Measurements from ENCODE around the gene DUS4L. TPM values are rescaled to one million over a fixed set of nuclear protein-coding genes. Genes with fewer than 3 reads are reported as not detected.

Gene DUS4L
- total RNA-seq, 2 experiments from 2014 or later = 17.4 to 17.9 TPM

- intact Hi-C loops (cut with micrococcal nuclease) = loop anchor here (10.0 kb wide), 1 partner anchor 142 kb away; no protein-coding TSS in a partner anchor
- CTCF ChIA-PET = interaction anchor here (0.9 kb wide), 1 partner anchor 79 kb away, joined by 3 read pairs; no protein-coding TSS in a partner anchor
- H3K4me1 Mint-ChIP-seq (ENCODE audit: low read depth) = peaks cover 19% of the 10 kb centered on the region
- POLR2A ChIA-PET = interaction anchor here (0.6 to 1.8 kb wide), 2 partner anchors 19 to 162 kb away, joined by 3 to 9 read pairs; partner anchors contain the start of genes COG5 and DUS4L
- no peaks in the 10 kb centered on the region for H3K27me3 Mint-ChIP-seq
- H3K4me3 Mint-ChIP-seq = no peak overlapping the region
- peaks cover 17% of the 10 kb centered on the region for H3K36me3 Mint-ChIP-seq (ENCODE audit: low read depth)
- H3K9me3 Mint-ChIP-seq = no peaks in the 10 kb centered on the region
- H3K27ac Mint-ChIP-seq = peak overlapping the region; percentile 14
- no peak for ATAC-seq
- TF ChIP-seq CTCF (IDR thresholded peaks at IDR 0.05) = no peak
- DNase-seq = no peak
These were observed 19.1 kb downstream of the DUS4L start for GRCh38 chr7:107582875-107583274.

GRCh38 chr7:107584716-107585115 lies 20.9 kb downstream of the DUS4L start:
- DNase-seq (no peak), ATAC-seq (no peak)
- TF ChIP-seq CTCF (IDR thresholded peaks at IDR 0.05) = no peak
- intact Hi-C loops (cut with micrococcal nuclease) = loop anchor here (10.0 kb wide), 1 partner anchor 140 kb away; no protein-coding TSS in a partner anchor
- POLR2A ChIA-PET = no interaction called here
- Mint-ChIP-seq H3K9me3 (no peaks in the 10 kb centered on the region), H3K36me3 (ENCODE audit: low read depth) (peaks cover 19% of the 10 kb centered on the region), H3K4me1 (ENCODE audit: low read depth) (peaks cover 16% of the 10 kb centered on the region), H3K27ac (no peak overlapping the region), H3K27me3 (no peaks in the 10 kb centered on the region), H3K4me3 (no peak overlapping the region)
- CTCF ChIA-PET = no interaction called here

- intact Hi-C loops (cut with micrococcal nuclease) = loop anchor here (10.0 kb wide), 1 partner anchor 136 kb away; no protein-coding TSS in a partner anchor
- ATAC-seq (no peak), DNase-seq (no peak)
- Mint-ChIP-seq H3K27ac (no peak overlapping the region), H3K36me3 (ENCODE audit: low read depth) (peaks cover 17% of the 10 kb centered on the region), H3K27me3 (no peaks in the 10 kb centered on the region), H3K9me3 (no peaks in the 10 kb centered on the region), H3K4me3 (no peak overlapping the region), H3K4me1 (ENCODE audit: low read depth) (no peaks in the 10 kb centered on the region)
- ChIA-PET CTCF (interaction anchor here (0.6 kb wide), 1 partner anchor 122 kb away, joined by 3 read pairs; no protein-coding TSS in a partner anchor), POLR2A (no interaction called here)
- no peak for TF ChIP-seq CTCF (IDR thresholded peaks at IDR 0.05)
These were observed 24.9 kb downstream of the DUS4L start for GRCh38 chr7:107588529-107589130.

- intact Hi-C loops (cut with micrococcal nuclease) = no loop called here
- H3K27ac Mint-ChIP-seq = no peak overlapping the region
These were observed 27.6 kb downstream of the DUS4L start for GRCh38 chr7:107591421-107591820.

More at GRCh38 chr7:107591421-107591820, 27.6 kb downstream of the DUS4L start:
- ATAC-seq (no peak), DNase-seq (no peak)
- CTCF ChIA-PET = no interaction called here
- no peaks in the 10 kb centered on the region for H3K9me3 Mint-ChIP-seq
- H3K36me3 Mint-ChIP-seq (ENCODE audit: low read depth) = peaks cover 8% of the 10 kb centered on the region
- no peaks in the 10 kb centered on the region for H3K4me1 Mint-ChIP-seq (ENCODE audit: low read depth)
- H3K27me3 Mint-ChIP-seq = no peaks in the 10 kb centered on the region
- no peak for TF ChIP-seq CTCF (IDR thresholded peaks at IDR 0.05)
- no peak overlapping the region for H3K4me3 Mint-ChIP-seq
- POLR2A ChIA-PET = no interaction called here

Measured in activated CD8-positive, alpha-beta T cell treated with anti-CD3 and anti-CD28 coated beads for 36 hours (primary cell).